ENCODE results near the gene ZNF783. TPM values are rescaled to one million over a fixed set of nuclear protein-coding genes. Genes with fewer than 3 reads are reported as not detected.

ZNF783 gene
- total and polyA plus RNA-seq, 2 of the 8 experiments (the other 6 are each of a cell fraction or from before 2014, with no cell fraction given) = 7.3 to 8.2 TPM

DNA sequence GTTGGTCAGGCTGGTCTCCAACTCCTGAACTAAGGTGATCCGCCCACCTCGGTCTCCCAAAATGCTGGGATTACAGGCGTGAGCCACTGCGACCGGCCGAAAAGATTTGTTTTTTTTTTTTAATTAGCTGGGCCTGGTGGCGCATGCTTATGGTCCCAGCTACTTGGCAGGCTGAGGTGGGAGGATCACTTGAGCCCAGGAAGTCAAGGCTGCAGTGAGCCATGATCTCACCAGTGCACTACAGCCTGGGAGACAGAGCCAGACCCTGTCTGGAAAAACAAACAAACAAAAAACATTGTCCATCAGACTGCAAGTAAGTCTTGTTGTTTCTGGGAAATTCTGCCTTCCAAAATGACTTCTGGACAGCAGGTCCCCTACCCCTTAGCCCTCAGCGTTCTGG, 38.8 kb upstream of the ZNF783 start:
- no peak overlapping the region for H3K56ac ChIP-seq (replicated peaks; ENCODE audit: insufficient read length, low read depth, low read length)
- no peak overlapping the region for H4K5ac ChIP-seq (ENCODE audit: insufficient read length, low read depth, low read length)
- H3K18ac ChIP-seq (ENCODE audit: extremely low read depth, low read length) = no peak overlapping the region
- no peak overlapping the region for H3K9ac ChIP-seq (replicated peaks in 1 of 4; ENCODE audit: extremely low read depth in 1 of 4, low read depth in 3 of 4, low read length in 3 of 4)
- no peaks in the 10 kb centered on the region for H3K23me2 ChIP-seq (ENCODE audit: low read depth, low read length)
- H3K79me2 ChIP-seq (ENCODE audit: control insufficient read depth in 1 of 2, insufficient read depth in 2 of 2, low read length in 2 of 2) = no peaks in the 10 kb centered on the region
- no peak overlapping the region for H3K23ac ChIP-seq (ENCODE audit: insufficient read length)
- H4K8ac ChIP-seq (ENCODE audit: extremely low read depth, insufficient read depth, low read length) = no peak overlapping the region
- H4K20me1 ChIP-seq (replicated peaks in 1 of 2; ENCODE audit: control insufficient read depth in 1 of 2, insufficient read depth in 2 of 2, low read length in 2 of 2) = peaks cover 0 to 10% of the 10 kb centered on the region in 2 experiments
- H3K27me3 ChIP-seq (replicated peaks in 1 of 4; ENCODE audit: control insufficient read depth in 3 of 4, extremely low read depth in 1 of 4, insufficient read depth in 3 of 4, low read length in 3 of 4) = no peaks in the 10 kb centered on the region
- 92% methylated on average over 8 of the region's 8 CpGs; no CpG with 5 or more reads in 1 of the 2 experiments for WGBS, 2 experiments (ENCODE audit: extremely low coverage in 1 of 2, insufficient coverage in 1 of 2, insufficient read length in 1 of 2, insufficient replicate concordance in 2 of 2, low coverage in 1 of 2, low lambda C conversion rate in 2 of 2, missing lambda C conversion rate in 1 of 2)
- H3K14ac ChIP-seq (ENCODE audit: insufficient read length) = no peak overlapping the region
- no peak overlapping the region for H3K4me3 ChIP-seq (ENCODE audit: extremely low read depth in 1 of 4, insufficient read depth in 2 of 4, low read depth in 3 of 4, low read length in 4 of 4)
- no peak for DNase-seq (ENCODE audit: low read depth in 1 of 2, low spot score in 2 of 2)
- H2BK20ac ChIP-seq (ENCODE audit: low read length) = no peak overlapping the region
- H3K79me1 ChIP-seq (ENCODE audit: low read depth, low read length) = peaks cover 2% of the 10 kb centered on the region; the same call in 1 of the 2 replicates
- ChIA-PET CTCF (ENCODE audit: partially characterized antibody) (interaction anchor here (0.9 to 1.0 kb wide), 2 partner anchors 13 to 18 kb away, joined by 3 read pairs; no protein-coding TSS in a partner anchor), POLR2A (ENCODE audit: partially characterized antibody) (interaction anchor here (0.6 kb wide), 1 partner anchor 101 kb away, joined by 4 read pairs; no protein-coding TSS in a partner anchor)
- H2AK5ac ChIP-seq (ENCODE audit: low read depth, low read length) = no peak overlapping the region
- H2BK5ac ChIP-seq (ENCODE audit: low read depth, low read length) = no peak overlapping the region
- no peak overlapping the region for H3K27ac ChIP-seq (ENCODE audit: low read depth, low read length)
- H2BK12ac ChIP-seq (ENCODE audit: low read depth, low read length) = no peak overlapping the region
- no peak overlapping the region for H2BK15ac ChIP-seq (ENCODE audit: low read length)
- no peak overlapping the region for H2AFZ ChIP-seq (ENCODE audit: low read length)
- H2BK120ac ChIP-seq (replicated peaks; ENCODE audit: low read depth, low read length) = no peak overlapping the region
- H3K4me1 ChIP-seq (replicated peaks in 1 of 4; ENCODE audit: control insufficient read depth in 3 of 4, insufficient read depth in 4 of 4, low read length in 3 of 4) = no peaks in the 10 kb centered on the region; a peak in 1 of 7 replicates
- FAIRE-seq = no peak
- H3K9me3 ChIP-seq (ENCODE audit: insufficient read depth in 2 of 2, low read depth in 1 of 2, low read length in 1 of 2) = no peaks in the 10 kb centered on the region
- no peak overlapping the region for H3K4ac ChIP-seq (replicated peaks; ENCODE audit: insufficient read length, low read depth, low read length)
- no peak overlapping the region for H4K91ac ChIP-seq (replicated peaks; ENCODE audit: insufficient read length, low read length)
- H3K36me3 ChIP-seq (ENCODE audit: control insufficient read depth in 2 of 4, insufficient read depth in 4 of 4, low read length in 3 of 4) = peaks cover 0 to 35% (median 9%) of the 10 kb centered on the region in 4 experiments; a peak in 6 of 8 replicates
- TF ChIP-seq NRF1 (IDR thresholded peaks at IDR 0.05; ENCODE audit: low read depth, low read length) = no peak
- H3K4me2 ChIP-seq (ENCODE audit: insufficient read depth in 1 of 2, low read depth in 2 of 2, low read length in 2 of 2) = no peak overlapping the region

All from H1 (cell line).